Naive thymus-derived CD4-positive, alpha-beta T cell (primary cell): Measurements from ENCODE around the gene HNRNPUL1. TPM values are rescaled to one million over a fixed set of nuclear protein-coding genes. Genes with fewer than 3 reads are reported as not detected.
A peak's percentile ranks its signal among the peaks of the same experiment; 100 is the strongest.

Experiments used
- ATAC-seq: fragments of 150-1000 bp; cut with Tn5 transposase; 2 replicates; pipeline ENCODE4 v1.10.0; 2021; ENCODE audit warnings: mild to moderate bottlenecking, moderate library complexity
- CTCF ChIA-PET: fragments of 350-600 bp; sonication (Branson Sonifier 250); formaldehyde crosslinking; loops from one replicate; lab custom pipeline; 2021; ENCODE audit warnings: antibody characterized with exemption; lab: Charles Lee
- POLR2A ChIA-PET: fragments of 350-600 bp; sonication (Branson Sonifier 250); formaldehyde crosslinking; loops from one replicate; lab custom pipeline; 2021; ENCODE audit warnings: antibody characterized with exemption, inconsistent platforms; lab: Charles Lee
- DNase-seq, 9 donors: peaks; one replicate each; pipeline versions ENCODE4 v3.0.0 to v3.0.0-alpha.2; 2020 to 2022; ENCODE audit warnings: mixed read lengths in 1 of 9
- H3K27ac ChIP-seq: one replicate; pipeline ENCODE4 v1.7.0; 2013; ENCODE audit warnings: mild to moderate bottlenecking, low read depth, low read length, moderate library complexity
- H3K27me3 ChIP-seq, 2 donors: one replicate each; pipeline ENCODE4 v1.7.0; 2013; ENCODE audit warnings: low read length in 2 of 2, mild to moderate bottlenecking in 2 of 2, moderate library complexity in 2 of 2; ENCODE audit not compliant: control insufficient read depth in 2 of 2, insufficient read depth in 2 of 2
- H3K36me3 ChIP-seq, 3 experiments: 1 replicate in 2 of 3; 2 replicates in 1 of 3; pipeline ENCODE4 v1.7.0; 2013; ENCODE audit warnings: low read length in 3 of 3, mild to moderate bottlenecking in 3 of 3, moderate library complexity in 1 of 3; ENCODE audit not compliant: insufficient read depth in 3 of 3, control insufficient read depth in 2 of 3
- H3K4me1 ChIP-seq, 2 donors: one replicate each; pipeline ENCODE4 v1.7.0; 2013; ENCODE audit warnings: low read length in 2 of 2, mild to moderate bottlenecking in 2 of 2, moderate library complexity in 1 of 2; ENCODE audit not compliant: control insufficient read depth in 2 of 2, insufficient read depth in 2 of 2
- H3K4me3 ChIP-seq: 2 replicates; pipeline ENCODE4 v1.7.0; 2013; ENCODE audit warnings: mild to moderate bottlenecking, low read length
- H3K9me3 ChIP-seq, 3 experiments: 1 replicate in 2 of 3; 2 replicates in 1 of 3; pipeline ENCODE4 v1.7.0; 2013; ENCODE audit warnings: low read length in 3 of 3; ENCODE audit not compliant: control insufficient read depth in 2 of 3
- H3K27ac Mint-ChIP-seq, 9 donors: one replicate each; pipeline ENCODE4 v1.8.0; 2020 to 2022; ENCODE audit warnings: mixed read lengths in 9 of 9, mild to moderate bottlenecking in 8 of 9, moderate library complexity in 5 of 9, inconsistent platforms in 2 of 9
- H3K27me3 Mint-ChIP-seq, 5 donors: one replicate each; pipeline ENCODE4 v1.8.0; 2021 to 2022; ENCODE audit warnings: mixed read lengths in 5 of 5, mild to moderate bottlenecking in 1 of 5
- H3K36me3 Mint-ChIP-seq, 5 donors: one replicate each; pipeline ENCODE4 v1.8.0; 2020 to 2022; ENCODE audit warnings: mixed read lengths in 5 of 5, mild to moderate bottlenecking in 3 of 5, inconsistent platforms in 1 of 5
- H3K4me1 Mint-ChIP-seq, 7 donors: one replicate each; pipeline ENCODE4 v1.8.0; 2020 to 2022; ENCODE audit warnings: mixed read lengths in 7 of 7, mild to moderate bottlenecking in 3 of 7, inconsistent platforms in 1 of 7
- H3K4me3 Mint-ChIP-seq, 10 donors: one replicate each; pipeline ENCODE4 v1.8.0; 2020 to 2022; ENCODE audit warnings: mild to moderate bottlenecking in 10 of 10, mixed read lengths in 10 of 10, moderate library complexity in 6 of 10, inconsistent platforms in 2 of 10
- H3K9me3 Mint-ChIP-seq, 11 donors: one replicate each; pipeline ENCODE4 v1.8.0; 2020 to 2022; ENCODE audit warnings: mixed read lengths in 11 of 11, mild to moderate bottlenecking in 4 of 11, inconsistent platforms in 1 of 11, moderate library complexity in 1 of 11
- intact Hi-C, 2 donors: fragments of 100-400 bp; cut with micrococcal nuclease; formaldehyde crosslinking; loops; one replicate each; pipeline ENCODE4 v1.15.1; 2023
- polyA plus RNA-seq, 2 donors: library from polyadenylated mRNA; unstranded; fragments of 300-500 nt; fragmentation: Illumina TruSeq; gene quantifications; one replicate each; pipeline ENCODE4 v1.2.3, GENCODE V29; 2021
- total RNA-seq, 6 experiments: library from RNA in 5 of 6; stranded (reverse) in 5 of 6; gene quantifications; 1 replicate in 5 of 6; 2 replicates in 1 of 6; pipeline ENCODE4 v1.2.3 and lab custom pipeline; 2021 to 2026

HNRNPUL1 gene
- total and polyA plus RNA-seq, 7 experiments from 2014 or later: 51.4 to 319 (median 270) TPM

GRCh38 chr19:41356984-41357739 lies 93.0 kb downstream of the HNRNPUL1 start:
- Histone ChIP-seq H3K36me3 (peaks cover 0 to 14% (median 0%) of the 10 kb centered on the region in 3 experiments), H3K27ac (peak overlapping the region; percentile 96), H3K27me3 (no peaks in the 10 kb centered on the region), H3K4me3 (peak overlapping the region; percentile 14), H3K4me1 (peaks cover 26 to 50% of the 10 kb centered on the region in 2 donors), H3K9me3 (no peaks in the 10 kb centered on the region)
- intact Hi-C loops: loop anchor here in 1 of 2 donors (10.0 kb wide), 1 partner anchor 582 kb away; the partner anchor contains the start of genes MIA and RAB4B
- CTCF ChIA-PET: interaction anchor here (0.6 to 1.5 kb wide), 3 partner anchors 9 to 775 kb away, joined by 3 to 7 read pairs (median 4); no protein-coding TSS in a partner anchor
- Mint-ChIP-seq H3K36me3 (peaks cover 0 to 17% (median 0%) of the 10 kb centered on the region in 5 donors), H3K4me3 (peak overlapping the region; percentile 65 to 91 (median 80)), H3K27ac (peak overlapping the region; percentile 92 to 100 (median 97)), H3K4me1 (peaks cover 35 to 66% (median 50%) of the 10 kb centered on the region in 7 donors), H3K27me3 (no peaks in the 10 kb centered on the region), H3K9me3 (peaks cover 0 to 3% (median 0%) of the 10 kb centered on the region in 11 donors)
- DNase-seq (peak in 6 of 9 donors; percentile 44 to 57 (median 47)), ATAC-seq (no peak)
- POLR2A ChIA-PET: interaction anchor here (0.6 to 7.4 kb wide), 11 partner anchors 11 to 601 kb away, joined by 3 to 95 read pairs (median 3); partner anchors contain the start of gene HNRNPUL1

Other genes with a start within 250 kb of the HNRNPUL1 start
- gene CYP2A13, start 175.9 kb upstream of the HNRNPUL1 start, total RNA-seq: not detected
- not detected for gene CYP2A13, start 175.9 kb upstream of the HNRNPUL1 start, polyA plus RNA-seq
- gene CYP2F1, start 149.9 kb upstream of the HNRNPUL1 start, total RNA-seq: 1 to 10 TPM in 1 of 5 experiments, under 1 TPM in 2, not detected in 2; 0.32 to 1.1 (median 0.96) TPM
- not detected for gene CYP2F1, start 149.9 kb upstream of the HNRNPUL1 start, polyA plus RNA-seq
- gene CYP2S1, start 71.2 kb upstream of the HNRNPUL1 start, total RNA-seq: 1 to 10 TPM in 2 of 5 experiments, under 1 TPM in 3; 0.24 to 4.1 (median 0.74) TPM
- not detected for gene CYP2S1, start 71.2 kb upstream of the HNRNPUL1 start, polyA plus RNA-seq
- gene AXL, start 45.1 kb upstream of the HNRNPUL1 start, total RNA-seq: under 1 TPM in 4 of 5 experiments, not detected in 1; 0.12 to 0.54 (median 0.35) TPM
- under 1 TPM; 0.16 to 0.19 TPM for gene AXL, start 45.1 kb upstream of the HNRNPUL1 start, polyA plus RNA-seq
- gene CCDC97, start 45.8 kb downstream of the HNRNPUL1 start, total RNA-seq: 10 to 100 TPM; 35.9 to 56.5 (median 49.1) TPM
- 10 to 100 TPM; 22.3 to 27.6 TPM for gene CCDC97, start 45.8 kb downstream of the HNRNPUL1 start, polyA plus RNA-seq
- gene TGFB1, start 89.5 kb downstream of the HNRNPUL1 start, total RNA-seq: 100 to 1,000 TPM in 3 of 5 experiments, 10 to 100 TPM in 2; 91.2 to 322 (median 185) TPM
- gene TGFB1, start 89.5 kb downstream of the HNRNPUL1 start, polyA plus RNA-seq: 10 to 100 TPM; 31.4 to 62.3 TPM
- 10 to 100 TPM; 11.6 to 38.9 (median 12.5) TPM for gene B9D2, start 99.8 kb downstream of the HNRNPUL1 start, total RNA-seq
- gene B9D2, start 99.8 kb downstream of the HNRNPUL1 start, polyA plus RNA-seq: 10 to 100 TPM; 18.0 to 20.5 TPM
- gene TMEM91, start 112.2 kb downstream of the HNRNPUL1 start, total RNA-seq: 10 to 100 TPM in 4 of 5 experiments, 1 to 10 TPM in 1; 8.2 to 18.1 (median 16.0) TPM
- 1 to 10 TPM; 5.2 to 8.6 TPM for gene TMEM91, start 112.2 kb downstream of the HNRNPUL1 start, polyA plus RNA-seq
- gene EXOSC5, start 133.0 kb downstream of the HNRNPUL1 start, total RNA-seq: 10 to 100 TPM; 15.0 to 37.5 (median 20.6) TPM
- gene EXOSC5, start 133.0 kb downstream of the HNRNPUL1 start, polyA plus RNA-seq: 10 to 100 TPM; 76.0 to 84.8 TPM
- 10 to 100 TPM; 19.4 to 25.0 (median 20.5) TPM for gene BCKDHA, start 133.4 kb downstream of the HNRNPUL1 start, total RNA-seq
- 10 to 100 TPM; 45.1 to 55.9 TPM for gene BCKDHA, start 133.4 kb downstream of the HNRNPUL1 start, polyA plus RNA-seq
- gene B3GNT8, start 163.0 kb downstream of the HNRNPUL1 start, total RNA-seq: 1 to 10 TPM in 3 of 5 experiments, under 1 TPM in 2; 0.32 to 5.3 (median 1.1) TPM
- gene B3GNT8, start 163.0 kb downstream of the HNRNPUL1 start, polyA plus RNA-seq: under 1 TPM; 0.19 to 0.37 TPM
- gene DMAC2, start 175.5 kb downstream of the HNRNPUL1 start, total RNA-seq: 10 to 100 TPM; 22.2 to 44.4 (median 26.2) TPM
- gene DMAC2, start 175.5 kb downstream of the HNRNPUL1 start, polyA plus RNA-seq: 10 to 100 TPM; 53.2 to 53.7 TPM
- gene ERICH4, start 178.8 kb downstream of the HNRNPUL1 start, total RNA-seq: not detected
- not detected for gene ERICH4, start 178.8 kb downstream of the HNRNPUL1 start, polyA plus RNA-seq